ENCODE data around the gene CD302.

Gene CD302

GRCh38 chr2:159742846-159743245 is 55.2 kb downstream of the CD302 start:
- no peak for DNase-seq (ENCODE audit: low read depth)
- TF ChIP-seq CTCF (IDR thresholded peaks at IDR 0.05; ENCODE audit: insufficient read depth, low read depth, low read length, missing control alignments), result no peak

GRCh38 chr2:159738509-159739390 is 59.3 kb downstream of the CD302 start:
- no peak for TF ChIP-seq CTCF (IDR thresholded peaks at IDR 0.05; ENCODE audit: insufficient read depth, low read depth, low read length, missing control alignments)
- H3K4me3 ChIP-seq (ENCODE audit: low read length), result no peak overlapping the region
- DNase-seq (ENCODE audit: low read depth), result no peak

More at GRCh38 chr2:159742846-159743245, 55.2 kb downstream of the CD302 start:
- no peak overlapping the region for H3K4me3 ChIP-seq (ENCODE audit: low read length)

GRCh38 chr2:159737917-159738296 is 60.1 kb downstream of the CD302 start:
- TF ChIP-seq CTCF (IDR thresholded peaks at IDR 0.05; ENCODE audit: insufficient read depth, low read depth, low read length, missing control alignments), result no peak
- DNase-seq (ENCODE audit: low read depth), result no peak
- no peak overlapping the region for H3K4me3 ChIP-seq (ENCODE audit: low read length)

- H3K4me3 ChIP-seq (ENCODE audit: low read length), result no peak overlapping the region
- TF ChIP-seq CTCF (IDR thresholded peaks at IDR 0.05; ENCODE audit: insufficient read depth, low read depth, low read length, missing control alignments), result no peak
- DNase-seq (ENCODE audit: low read depth), result peak; percentile 51
These were observed 60.6 kb downstream of the CD302 start for GRCh38 chr2:159737292-159737916.

GRCh38 chr2:159736048-159736447 is 62.0 kb downstream of the CD302 start:
- TF ChIP-seq CTCF (IDR thresholded peaks at IDR 0.05; ENCODE audit: insufficient read depth, low read depth, low read length, missing control alignments), result no peak
- DNase-seq (ENCODE audit: low read depth), result peak; percentile 70

GRCh38 chr2:159735648-159736047 is 62.4 kb downstream of the CD302 start:
- DNase-seq (ENCODE audit: low read depth), result peak; percentile 89
- no peak for TF ChIP-seq CTCF (IDR thresholded peaks at IDR 0.05; ENCODE audit: insufficient read depth, low read depth, low read length, missing control alignments)
- H3K4me3 ChIP-seq (ENCODE audit: low read length), result no peak overlapping the region

More at GRCh38 chr2:159736048-159736447, 62.0 kb downstream of the CD302 start:
- H3K4me3 ChIP-seq (ENCODE audit: low read length), result no peak overlapping the region
